OCI-LY1 (cell line): ENCODE results near the gene HMCES.

ENCODE experiments used
- EZH2 ChIP-seq: fragments of 200-600 bp; sonication (generic), shearing (Covaris generic); IDR thresholded peaks from 2 replicates; pipeline ENCODE4 v1.8.0; 2017; ENCODE audit warnings: borderline replicate concordance, mixed run types, mild to moderate bottlenecking, antibody characterized with exemption, low read length, moderate library complexity, mixed read lengths
- TF ChIP-seq, protein P1 (sequence below): fragments of 200-600 bp; sonication (generic), shearing (Covaris generic); IDR thresholded peaks from 2 replicates; pipeline ENCODE4 v1.5.1; 2017; ENCODE audit warnings: mild to moderate bottlenecking, antibody characterized with exemption, low read length, moderate library complexity, mixed read lengths

DNA sequence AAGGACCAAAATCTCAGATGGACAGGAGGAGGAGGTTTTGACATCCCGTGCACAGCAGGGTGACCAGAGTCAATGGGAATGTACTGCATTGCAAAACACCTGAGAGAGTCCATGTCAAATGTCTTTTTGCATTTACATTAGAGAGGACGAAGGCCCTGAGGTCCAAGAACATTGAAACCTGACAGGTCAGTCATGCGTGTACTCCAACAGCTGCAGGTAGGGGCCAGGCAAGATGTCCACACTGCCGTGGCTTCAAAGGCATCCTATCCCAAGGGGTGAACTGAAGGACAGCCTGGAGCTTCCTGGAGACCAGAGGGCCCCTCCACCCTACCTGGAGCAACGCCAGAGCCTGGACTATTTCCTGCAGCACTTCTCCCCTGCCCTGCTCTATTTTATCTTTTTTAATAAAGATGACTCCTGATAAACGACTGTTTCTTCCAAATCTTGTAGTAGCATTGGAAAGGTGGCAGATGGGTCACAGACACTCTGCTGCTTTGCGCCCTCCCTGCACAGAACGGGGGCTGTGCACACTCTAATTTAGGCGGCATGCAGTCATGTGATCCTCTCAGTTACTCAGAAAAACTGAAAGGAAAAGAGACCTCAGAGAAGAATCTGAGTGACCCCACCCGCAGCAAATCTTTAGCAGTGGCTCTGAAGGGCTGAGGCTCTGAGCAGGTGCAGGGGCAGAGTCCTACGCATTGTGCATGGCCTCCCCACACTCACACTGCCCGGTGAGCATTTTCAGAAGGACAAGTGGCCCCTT lies 68.2 kb downstream of the HMCES start:
- TF ChIP-seq, protein P1, sequence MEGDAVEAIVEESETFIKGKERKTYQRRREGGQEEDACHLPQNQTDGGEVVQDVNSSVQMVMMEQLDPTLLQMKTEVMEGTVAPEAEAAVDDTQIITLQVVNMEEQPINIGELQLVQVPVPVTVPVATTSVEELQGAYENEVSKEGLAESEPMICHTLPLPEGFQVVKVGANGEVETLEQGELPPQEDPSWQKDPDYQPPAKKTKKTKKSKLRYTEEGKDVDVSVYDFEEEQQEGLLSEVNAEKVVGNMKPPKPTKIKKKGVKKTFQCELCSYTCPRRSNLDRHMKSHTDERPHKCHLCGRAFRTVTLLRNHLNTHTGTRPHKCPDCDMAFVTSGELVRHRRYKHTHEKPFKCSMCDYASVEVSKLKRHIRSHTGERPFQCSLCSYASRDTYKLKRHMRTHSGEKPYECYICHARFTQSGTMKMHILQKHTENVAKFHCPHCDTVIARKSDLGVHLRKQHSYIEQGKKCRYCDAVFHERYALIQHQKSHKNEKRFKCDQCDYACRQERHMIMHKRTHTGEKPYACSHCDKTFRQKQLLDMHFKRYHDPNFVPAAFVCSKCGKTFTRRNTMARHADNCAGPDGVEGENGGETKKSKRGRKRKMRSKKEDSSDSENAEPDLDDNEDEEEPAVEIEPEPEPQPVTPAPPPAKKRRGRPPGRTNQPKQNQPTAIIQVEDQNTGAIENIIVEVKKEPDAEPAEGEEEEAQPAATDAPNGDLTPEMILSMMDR = no peak
- TF ChIP-seq EZH2 = no peak
